Brain microvascular endothelial cell (primary cell): Measurements from ENCODE around the gene TRABD.
A peak's percentile ranks its signal among the peaks of the same experiment; 100 is the strongest.

Experiments used
- DNase-seq: peaks from one replicate; pipeline ENCODE4 v3.0.0-alpha.2; 2020
- H3K27ac ChIP-seq: fragments of 250-450 bp; sonication (Bioruptor Pico); 2 replicates; pipeline ENCODE4 v1.5.1; 2020; ENCODE audit warnings: mild to moderate bottlenecking, moderate library complexity
- H3K27me3 ChIP-seq: fragments of 250-450 bp; sonication (Bioruptor Pico); replicated peaks from 2 replicates; pipeline ENCODE4 v1.5.1; 2020; ENCODE audit warnings: mild to moderate bottlenecking
- H3K36me3 ChIP-seq: fragments of 250-450 bp; sonication (Bioruptor Pico); replicated peaks from 2 replicates; pipeline ENCODE4 v1.5.1; 2020; ENCODE audit warnings: mild to moderate bottlenecking
- H3K4me3 ChIP-seq: 2 replicates; pipeline ENCODE4 v1.5.1; 2011; ENCODE audit warnings: low read depth, mild to moderate bottlenecking, control low read depth, low read length, moderate library complexity
- CTCF ChIP-seq: IDR thresholded peaks from 2 replicates; pipeline ENCODE4 v1.5.1; 2011; ENCODE audit warnings: low read depth, mild to moderate bottlenecking, moderate library complexity, low read length, control low read depth, inconsistent platforms; ENCODE audit errors: missing control alignments
- in situ Hi-C: cut with HindIII; loops from 2 replicates; pipeline ENCODE4 v1.10.0; 2017; ENCODE audit warnings: low sequenced_read_pairs, low pct_ligation_motif_present

TRABD gene

GRCh38 chr22:50140615-50141014, 45.1 kb upstream of the TRABD start:
- no peak for DNase-seq
- in situ Hi-C loops: no loop called here
- Histone ChIP-seq H3K27me3 (peaks cover 3% of the 10 kb centered on the region), H3K27ac (no peak overlapping the region), H3K4me3 (no peak overlapping the region), H3K36me3 (no peaks in the 10 kb centered on the region)
- no peak for TF ChIP-seq CTCF

GRCh38 chr22:50141462-50141861, 44.3 kb upstream of the TRABD start:
- DNase-seq: no peak
- H3K27me3 ChIP-seq: peaks cover 3% of the 10 kb centered on the region
- in situ Hi-C loops: no loop called here
- H3K4me3 ChIP-seq: no peak overlapping the region
- no peak overlapping the region for H3K27ac ChIP-seq
- no peaks in the 10 kb centered on the region for H3K36me3 ChIP-seq
- TF ChIP-seq CTCF: no peak

GRCh38 chr22:50141891-50142363, 43.8 kb upstream of the TRABD start:
- no peak for DNase-seq
- H3K27me3 ChIP-seq: peaks cover 3% of the 10 kb centered on the region
- TF ChIP-seq CTCF: peak; percentile 40
- in situ Hi-C loops: no loop called here
- H3K4me3 ChIP-seq: no peak overlapping the region
- no peak overlapping the region for H3K27ac ChIP-seq
- H3K36me3 ChIP-seq: no peaks in the 10 kb centered on the region

- H3K27me3 ChIP-seq: peaks cover 3% of the 10 kb centered on the region
These were observed 42.6 kb upstream of the TRABD start for GRCh38 chr22:50143096-50143495.

GRCh38 chr22:50144005-50144614, 41.6 kb upstream of the TRABD start:
- peaks cover 3% of the 10 kb centered on the region for H3K27me3 ChIP-seq
- no peaks in the 10 kb centered on the region for H3K36me3 ChIP-seq
- DNase-seq: no peak
- H3K27ac ChIP-seq: no peak overlapping the region
- in situ Hi-C loops: no loop called here
- H3K4me3 ChIP-seq: no peak overlapping the region
- TF ChIP-seq CTCF: no peak

More at GRCh38 chr22:50143096-50143495, 42.6 kb upstream of the TRABD start:
- TF ChIP-seq CTCF: no peak
- H3K4me3 ChIP-seq: no peak overlapping the region
- no peak overlapping the region for H3K27ac ChIP-seq
- H3K36me3 ChIP-seq: no peaks in the 10 kb centered on the region
- DNase-seq: no peak
- in situ Hi-C loops: no loop called here

GRCh38 chr22:50145721-50146438, 39.8 kb upstream of the TRABD start:
- no peak for TF ChIP-seq CTCF
- Histone ChIP-seq H3K27me3 (peaks cover 3% of the 10 kb centered on the region), H3K4me3 (no peak overlapping the region), H3K27ac (no peak overlapping the region), H3K36me3 (no peaks in the 10 kb centered on the region)
- DNase-seq: no peak
- in situ Hi-C loops: no loop called here
